ENCODE results near the gene NEB.
"Not testable (repeated sequence)": the region's sequence is repeated elsewhere in the genome, so short reads cannot be mapped to it uniquely, and the experiment has no call there.

Gene NEB

GRCh38 chr2:151650456-151650855, 83.8 kb downstream of the NEB start:
- Histone ChIP-seq H3K27ac (no peak overlapping the region), H3K4me2 (ENCODE audit: low read length) (no peak overlapping the region), H3K27me3 (ENCODE audit: control insufficient read depth, insufficient read depth, low read length) (no peaks in the 10 kb centered on the region), H3K79me2 (no peaks in the 10 kb centered on the region), H3K4me1 (no peaks in the 10 kb centered on the region), H3K9me3 (ENCODE audit: control insufficient read depth, low read length) (no peaks in the 10 kb centered on the region), H3K9ac (no peak overlapping the region), H2AFZ (no peak overlapping the region), H3K4me3 (ENCODE audit: low read depth, low read length) (no peak overlapping the region), H3K36me3 (ENCODE audit: control insufficient read depth, insufficient read depth, low read length) (no peaks in the 10 kb centered on the region)
- no peak for TF ChIP-seq CTCF (IDR thresholded peaks at IDR 0.05)

DNA sequence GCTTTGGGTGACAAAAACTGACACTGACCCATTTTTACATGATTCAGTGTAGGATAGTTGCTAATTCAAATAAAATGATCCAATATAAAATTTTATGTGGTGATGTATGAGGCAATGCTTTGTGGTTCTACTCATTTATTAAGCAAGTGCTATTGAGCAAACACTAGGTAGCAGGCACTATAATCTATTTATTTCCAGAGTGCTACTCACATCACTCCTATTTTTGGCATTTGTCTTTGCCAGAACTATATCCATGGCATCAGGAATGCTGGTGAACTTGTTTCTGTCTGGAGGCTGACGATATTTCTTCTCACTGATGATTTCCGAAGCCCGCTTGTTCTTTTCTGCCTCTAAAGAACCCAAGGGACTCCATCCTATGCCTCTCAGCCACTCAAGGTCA, 84.3 kb downstream of the NEB start:
- H2AFZ ChIP-seq = no peak overlapping the region
- H3K79me2 ChIP-seq = no peaks in the 10 kb centered on the region
- H3K9me3 ChIP-seq (ENCODE audit: control insufficient read depth, low read length) = no peaks in the 10 kb centered on the region
- no peak overlapping the region for H3K27ac ChIP-seq
- no peak overlapping the region for H3K9ac ChIP-seq
- H3K36me3 ChIP-seq (ENCODE audit: control insufficient read depth, insufficient read depth, low read length) = no peaks in the 10 kb centered on the region
- H3K4me2 ChIP-seq (ENCODE audit: low read length) = no peak overlapping the region
- no peaks in the 10 kb centered on the region for H3K4me1 ChIP-seq
- no peak overlapping the region for H3K4me3 ChIP-seq (ENCODE audit: low read depth, low read length)
- no peak for TF ChIP-seq CTCF (IDR thresholded peaks at IDR 0.05)
- no peaks in the 10 kb centered on the region for H3K27me3 ChIP-seq (ENCODE audit: control insufficient read depth, insufficient read depth, low read length)

- Histone ChIP-seq H3K9ac (no peak overlapping the region), H3K27me3 (ENCODE audit: control insufficient read depth, insufficient read depth, low read length) (no peaks in the 10 kb centered on the region), H3K4me3 (ENCODE audit: low read depth, low read length) (no peak overlapping the region), H3K79me2 (no peaks in the 10 kb centered on the region), H3K36me3 (ENCODE audit: control insufficient read depth, insufficient read depth, low read length) (no peaks in the 10 kb centered on the region), H3K27ac (no peak overlapping the region), H3K4me1 (no peaks in the 10 kb centered on the region), H2AFZ (no peak overlapping the region), H3K9me3 (ENCODE audit: control insufficient read depth, low read length) (no peaks in the 10 kb centered on the region), H3K4me2 (ENCODE audit: low read length) (no peak overlapping the region)
- TF ChIP-seq CTCF (IDR thresholded peaks at IDR 0.05) = no peak
Measured at GRCh38 chr2:151649400-151649799, 84.9 kb downstream of the NEB start.

DNA sequence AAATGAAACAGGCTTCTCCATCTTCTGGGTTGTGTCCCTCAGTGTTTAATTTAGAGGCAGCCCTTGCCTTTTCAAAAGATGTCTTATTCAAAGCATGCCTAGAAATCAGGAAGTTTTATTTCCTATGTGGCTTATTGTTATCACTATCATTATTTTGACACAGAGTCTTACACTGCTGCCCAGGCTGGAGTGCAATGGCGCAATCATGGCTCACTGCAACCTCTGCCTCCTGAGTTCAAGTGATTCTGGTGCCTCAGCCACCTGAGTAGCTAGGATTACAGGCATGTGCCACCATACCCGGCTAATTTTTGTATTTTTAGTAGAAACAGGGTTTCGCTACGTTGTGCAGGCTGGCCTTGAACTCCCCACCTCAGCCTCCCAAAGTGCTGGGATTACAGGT, 87.8 kb downstream of the NEB start:
- H3K4me1 ChIP-seq; H3K4me2 ChIP-seq (ENCODE audit: low read length); H3K9ac ChIP-seq; H3K27ac ChIP-seq; H3K79me2 ChIP-seq; H2AFZ ChIP-seq; H3K9me3 ChIP-seq (ENCODE audit: control insufficient read depth, low read length); H3K36me3 ChIP-seq (ENCODE audit: control insufficient read depth, insufficient read depth, low read length); H3K4me3 ChIP-seq (ENCODE audit: low read depth, low read length); H3K27me3 ChIP-seq (ENCODE audit: control insufficient read depth, insufficient read depth, low read length): not testable (repeated sequence)

- no peaks in the 10 kb centered on the region for H3K27me3 ChIP-seq (ENCODE audit: control insufficient read depth, insufficient read depth, low read length)
- TF ChIP-seq CTCF (IDR thresholded peaks at IDR 0.05) = no peak
- H2AFZ ChIP-seq = no peak overlapping the region
Measured at GRCh38 chr2:151644580-151644979, 89.7 kb downstream of the NEB start.

GRCh38 chr2:151641895-151642294, 92.4 kb downstream of the NEB start:
- H3K9ac ChIP-seq; H3K4me2 ChIP-seq (ENCODE audit: low read length); H3K79me2 ChIP-seq; H3K27me3 ChIP-seq (ENCODE audit: control insufficient read depth, insufficient read depth, low read length); H3K9me3 ChIP-seq (ENCODE audit: control insufficient read depth, low read length); H2AFZ ChIP-seq; H3K36me3 ChIP-seq (ENCODE audit: control insufficient read depth, insufficient read depth, low read length); H3K4me1 ChIP-seq; H3K27ac ChIP-seq; H3K4me3 ChIP-seq (ENCODE audit: low read depth, low read length): not testable (repeated sequence)

More at GRCh38 chr2:151644580-151644979, 89.7 kb downstream of the NEB start:
- H3K9me3 ChIP-seq (ENCODE audit: control insufficient read depth, low read length) = no peaks in the 10 kb centered on the region
- H3K27ac ChIP-seq = no peak overlapping the region
- no peaks in the 10 kb centered on the region for H3K36me3 ChIP-seq (ENCODE audit: control insufficient read depth, insufficient read depth, low read length)
- H3K4me1 ChIP-seq = no peaks in the 10 kb centered on the region
- H3K4me2 ChIP-seq (ENCODE audit: low read length) = no peak overlapping the region
- no peak overlapping the region for H3K9ac ChIP-seq
- H3K79me2 ChIP-seq = no peaks in the 10 kb centered on the region
- H3K4me3 ChIP-seq (ENCODE audit: low read depth, low read length) = no peak overlapping the region

Data from parathyroid adenoma (tissue), 2 donors.